Renal cortical epithelial cell (primary cell): ENCODE data around the gene AGR3. TPM values are rescaled to one million over a fixed set of nuclear protein-coding genes. Genes with fewer than 3 reads are reported as not detected.

Experiments used
- DNase-seq: peaks from one replicate; pipeline ENCODE4 v3.0.0-alpha.2; 2011; ENCODE audit warnings: low read depth
- total RNA-seq: library from RNA; depleted of rRNA; stranded (reverse); fragments of >200 nt; gene quantifications from 2 replicates; pipeline ENCODE4 v1.2.3, GENCODE V29; 2014

AGR3 gene
- total RNA-seq = not detected in 2 replicates

GRCh38 chr7:16881844-16882243 lies at the start of gene AGR3:
TSS of gene AGR3 (minus strand) at chr7:16881983. CDS start at chr7:16878618, 3,365 bp downstream.
- DNase-seq = peak; percentile 86

GRCh38 chr7:16930946-16931345 lies 49.2 kb upstream of the AGR3 start:
- DNase-seq = no peak

- DNase-seq = no peak
Measured at GRCh38 chr7:16929146-16929762, 47.5 kb upstream of the AGR3 start.

- DNase-seq = no peak
Measured at GRCh38 chr7:16926861-16927260, 45.1 kb upstream of the AGR3 start.

GRCh38 chr7:16926283-16926682 lies 44.5 kb upstream of the AGR3 start:
- DNase-seq = peak; percentile 75

GRCh38 chr7:16925609-16926008 lies 43.8 kb upstream of the AGR3 start:
- DNase-seq = no peak

- DNase-seq = no peak
Measured at GRCh38 chr7:16923019-16923418, 41.2 kb upstream of the AGR3 start.

GRCh38 chr7:16921644-16922257 lies 40.0 kb upstream of the AGR3 start:
- peak; percentile 100 for DNase-seq

- no peak for DNase-seq
Measured at GRCh38 chr7:16921151-16921550, 39.4 kb upstream of the AGR3 start.

GRCh38 chr7:16919440-16919839 lies 37.7 kb upstream of the AGR3 start:
- DNase-seq = no peak

GRCh38 chr7:16918288-16918895 lies 36.6 kb upstream of the AGR3 start:
- DNase-seq = peak; percentile 52

GRCh38 chr7:16916738-16917137 lies 35.0 kb upstream of the AGR3 start:
- DNase-seq = no peak

- peak; percentile 84 for DNase-seq
Measured at GRCh38 chr7:16916105-16916639, 34.4 kb upstream of the AGR3 start.

GRCh38 chr7:16915405-16915804 lies 33.6 kb upstream of the AGR3 start:
- peak; percentile 92 for DNase-seq

- DNase-seq = no peak
Measured at GRCh38 chr7:16914771-16915170, 33.0 kb upstream of the AGR3 start.

- no peak for DNase-seq
Measured at GRCh38 chr7:16913643-16914042, 31.9 kb upstream of the AGR3 start.

- no peak for DNase-seq
Measured at GRCh38 chr7:16912540-16912939, 30.8 kb upstream of the AGR3 start.

- DNase-seq = no peak
Measured at GRCh38 chr7:16908561-16908960, 26.8 kb upstream of the AGR3 start.

GRCh38 chr7:16905300-16906044 lies 23.7 kb upstream of the AGR3 start:
- peak; percentile 94 for DNase-seq

- peak; percentile 32 for DNase-seq
Measured at GRCh38 chr7:16904076-16904475, 22.3 kb upstream of the AGR3 start.

GRCh38 chr7:16900209-16900768 lies 18.5 kb upstream of the AGR3 start:
- DNase-seq = no peak
